GM21423 (cell line): Measurements from ENCODE around the gene P2RX7.
"Not testable (repeated sequence)": the region's sequence is repeated elsewhere in the genome, so short reads cannot be mapped to it uniquely, and the experiment has no call there.

Source experiments
- ATAC-seq: cut with Tn5 transposase; IDR thresholded peaks from one replicate; pipeline ENCODE4 v1.9.1; 2021; ENCODE audit warnings: mild to moderate bottlenecking, moderate library complexity; ENCODE audit not compliant: unreplicated experiment

P2RX7 gene

DNA sequence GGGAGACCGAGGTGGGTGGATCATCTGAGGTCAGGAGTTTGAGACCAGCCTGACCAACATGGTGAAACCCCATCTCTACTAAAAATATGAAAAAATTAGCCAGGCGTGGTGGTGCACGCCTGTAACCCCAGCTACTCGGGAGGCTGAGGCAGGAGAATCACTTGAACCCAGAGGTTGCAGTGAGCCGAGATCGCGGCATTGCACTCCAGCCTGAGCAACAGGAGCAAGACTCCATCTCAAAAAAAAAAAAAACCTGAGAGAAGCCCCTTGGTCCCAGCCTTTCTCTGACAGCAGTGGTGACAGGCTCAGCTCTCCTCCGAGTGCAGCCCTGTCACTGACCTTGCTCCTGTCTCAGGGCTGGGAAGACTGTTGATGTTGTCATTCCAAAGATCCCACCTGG is 94.2 kb downstream of the P2RX7 start:
- not testable (repeated sequence) for ATAC-seq

DNA sequence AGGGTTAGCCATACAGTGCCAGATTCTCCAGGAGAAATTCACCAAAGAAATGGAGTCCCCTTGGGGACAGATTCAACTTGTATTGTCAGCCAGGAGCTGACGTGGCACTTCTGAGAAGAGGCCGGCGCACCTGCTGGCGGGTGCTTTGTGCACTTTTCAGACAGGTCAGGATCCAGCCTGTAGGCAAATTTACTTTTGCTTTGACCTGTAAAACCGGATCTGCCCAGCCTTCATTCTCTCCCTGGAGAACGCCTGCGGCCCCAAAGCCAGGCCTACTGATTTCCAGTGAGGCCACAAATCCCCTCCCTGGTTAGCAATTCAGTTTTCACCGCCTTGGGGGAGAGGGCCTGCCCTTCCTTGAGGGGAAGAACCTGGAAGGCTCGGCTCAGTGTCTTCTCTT is 94.6 kb downstream of the P2RX7 start:
- no peak for ATAC-seq

DNA sequence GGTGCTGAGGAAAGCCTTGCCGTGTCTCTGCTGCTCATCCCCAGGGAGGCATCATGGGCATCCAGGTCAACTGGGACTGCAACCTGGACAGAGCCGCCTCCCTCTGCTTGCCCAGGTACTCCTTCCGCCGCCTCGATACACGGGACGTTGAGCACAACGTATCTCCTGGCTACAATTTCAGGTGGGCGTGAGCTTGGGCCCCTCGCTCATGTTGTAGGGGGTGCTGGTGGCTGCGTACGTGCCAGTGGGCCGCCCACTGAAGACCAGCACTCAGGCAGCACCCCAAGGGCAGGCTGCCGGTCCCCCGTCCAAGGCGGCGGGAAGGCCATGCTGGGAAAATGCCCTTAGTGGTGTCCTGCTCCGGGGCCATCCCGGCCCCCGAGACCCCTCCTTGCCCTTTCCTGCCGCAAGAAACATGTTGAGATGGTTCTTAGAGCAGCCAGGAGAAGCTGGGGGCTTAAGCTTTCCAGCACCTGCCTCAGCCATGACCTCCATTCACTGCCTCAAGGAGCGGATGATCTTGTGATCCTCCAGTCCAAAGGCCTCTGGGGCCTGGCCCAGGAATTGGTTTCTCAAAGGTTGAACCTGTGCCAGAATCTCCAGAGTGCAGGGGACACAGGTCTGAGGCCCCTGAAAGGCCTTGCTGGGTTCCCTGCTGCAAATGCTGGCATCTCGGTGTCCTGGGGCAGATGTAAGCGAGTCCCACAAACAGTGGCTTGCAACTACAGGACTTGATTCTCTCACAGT is 96.4 kb downstream of the P2RX7 start:
- ATAC-seq = no peak

DNA sequence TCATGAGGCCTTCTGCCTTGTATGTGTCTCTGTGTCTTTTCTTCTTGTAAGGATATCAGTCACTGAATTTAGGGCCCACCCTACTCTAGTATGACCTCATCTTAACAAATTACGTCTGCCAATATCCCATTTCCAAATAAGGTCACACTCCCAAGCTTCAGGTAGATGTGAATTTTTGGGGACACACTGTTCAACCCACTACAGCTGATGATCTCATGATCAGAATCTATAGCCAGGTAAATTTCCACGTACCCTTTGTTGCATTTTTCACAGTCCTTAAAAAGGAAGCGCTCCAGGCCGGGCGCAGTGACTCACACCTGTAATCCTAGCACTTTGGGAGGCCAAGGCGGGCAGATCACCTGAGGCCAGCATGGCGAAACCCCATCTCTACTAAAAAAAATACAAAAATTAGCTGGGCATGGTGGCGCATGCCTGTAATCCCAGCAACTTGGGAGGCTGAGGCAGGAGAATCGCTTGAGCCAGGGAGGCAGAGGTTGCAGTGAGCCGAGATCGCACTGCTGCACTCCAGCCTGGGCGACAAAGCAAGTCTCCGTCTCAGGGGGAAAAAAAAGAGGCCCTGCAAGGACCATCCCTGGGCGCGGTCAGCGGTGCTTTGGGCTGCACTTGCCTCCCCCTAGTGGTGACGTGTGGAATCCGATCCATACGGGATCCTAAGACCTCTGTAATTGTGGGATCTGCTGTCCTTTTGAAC is 97.3 kb downstream of the P2RX7 start:
- not testable (repeated sequence) for ATAC-seq

DNA sequence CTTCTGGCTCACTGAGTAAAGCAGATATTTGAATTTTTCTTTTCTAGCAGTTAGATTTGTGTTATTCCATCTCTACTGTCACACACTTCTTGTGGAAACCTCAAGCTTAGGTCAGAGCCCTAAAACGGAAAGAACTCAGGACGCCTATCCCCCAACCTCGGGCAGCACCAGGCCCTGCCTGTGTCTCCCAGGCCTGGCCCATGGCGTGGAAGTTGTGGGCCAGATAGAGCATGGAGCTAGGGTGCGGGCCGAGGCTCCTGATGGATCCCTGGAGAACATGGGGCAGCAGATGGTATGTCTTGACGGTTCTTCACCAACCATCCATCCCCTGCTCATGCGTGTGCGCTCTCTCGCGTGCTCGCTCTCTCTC is 97.8 kb downstream of the P2RX7 start:
- no peak for ATAC-seq

DNA sequence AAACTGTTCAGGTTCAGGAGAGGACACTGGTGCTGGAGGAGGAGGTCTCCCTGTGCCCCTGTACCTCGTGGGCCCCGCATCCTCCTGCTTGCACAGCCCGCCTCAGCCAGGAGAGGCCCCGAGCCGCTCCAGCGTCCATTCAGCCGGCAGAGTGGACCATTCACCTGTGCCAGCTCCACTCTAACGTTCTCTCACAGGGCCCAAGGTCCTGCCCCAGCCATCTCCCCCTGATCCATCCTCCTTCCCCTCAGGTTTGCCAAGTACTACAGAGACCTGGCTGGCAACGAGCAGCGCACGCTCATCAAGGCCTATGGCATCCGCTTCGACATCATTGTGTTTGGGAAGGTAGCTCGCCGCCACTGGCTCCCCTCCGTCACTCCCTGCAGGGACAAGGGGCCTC is 99.5 kb downstream of the P2RX7 start:
- no peak for ATAC-seq

DNA sequence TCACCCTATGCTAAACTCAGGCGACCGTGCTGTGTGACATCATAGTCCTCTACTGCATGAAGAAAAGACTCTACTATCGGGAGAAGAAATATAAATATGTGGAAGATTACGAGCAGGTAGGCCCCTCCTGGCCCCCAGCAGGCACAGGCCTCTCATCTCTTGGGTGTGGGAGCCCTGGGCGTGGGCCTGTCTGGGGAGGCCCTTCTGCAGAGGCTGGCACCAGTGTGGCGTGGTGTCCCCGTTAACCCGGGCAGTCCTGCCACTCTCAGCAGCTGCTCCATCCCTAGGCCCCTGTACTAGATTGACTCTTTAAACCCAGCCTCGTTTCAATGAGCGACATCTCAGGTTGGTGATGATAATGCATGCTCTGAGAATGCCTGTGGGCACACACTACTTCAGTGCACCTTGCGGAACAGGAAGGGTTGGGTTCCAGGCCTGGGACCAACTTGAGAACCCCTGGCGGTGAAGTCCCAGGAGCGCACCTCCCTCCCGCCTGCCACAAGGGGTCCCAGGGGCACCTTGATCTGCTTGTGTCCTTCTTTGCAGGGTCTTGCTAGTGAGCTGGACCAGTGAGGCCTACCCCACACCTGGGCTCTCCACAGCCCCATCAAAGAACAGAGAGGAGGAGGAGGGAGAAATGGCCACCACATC is 100.4 kb downstream of the P2RX7 start:
- no peak for ATAC-seq

DNA sequence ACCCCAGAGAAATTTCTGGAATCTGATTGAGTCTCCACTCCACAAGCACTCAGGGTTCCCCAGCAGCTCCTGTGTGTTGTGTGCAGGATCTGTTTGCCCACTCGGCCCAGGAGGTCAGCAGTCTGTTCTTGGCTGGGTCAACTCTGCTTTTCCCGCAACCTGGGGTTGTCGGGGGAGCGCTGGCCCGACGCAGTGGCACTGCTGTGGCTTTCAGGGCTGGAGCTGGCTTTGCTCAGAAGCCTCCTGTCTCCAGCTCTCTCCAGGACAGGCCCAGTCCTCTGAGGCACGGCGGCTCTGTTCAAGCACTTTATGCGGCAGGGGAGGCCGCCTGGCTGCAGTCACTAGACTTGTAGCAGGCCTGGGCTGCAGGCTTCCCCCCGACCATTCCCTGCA is 100.9 kb downstream of the P2RX7 start:
- no peak for ATAC-seq

DNA sequence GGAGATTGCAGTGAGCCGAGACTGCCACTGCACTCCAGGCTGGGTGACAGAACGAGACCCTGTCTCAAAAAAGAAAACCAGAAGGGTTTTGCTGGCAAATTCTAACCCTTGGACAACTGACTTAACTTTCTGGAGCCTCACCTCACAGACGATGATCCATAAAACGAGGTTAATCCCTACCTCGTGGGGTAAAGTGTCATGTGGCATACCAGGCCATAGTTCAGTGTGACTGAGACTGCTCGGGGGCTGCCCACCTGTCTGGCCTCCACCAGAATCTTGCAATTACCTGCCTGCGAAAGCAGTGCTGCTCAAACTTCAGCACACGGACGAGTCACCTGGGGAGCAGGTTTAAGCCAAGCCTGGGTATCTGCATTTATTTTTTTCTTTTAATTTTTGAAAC is 104.1 kb downstream of the P2RX7 start:
- ATAC-seq = no peak

DNA sequence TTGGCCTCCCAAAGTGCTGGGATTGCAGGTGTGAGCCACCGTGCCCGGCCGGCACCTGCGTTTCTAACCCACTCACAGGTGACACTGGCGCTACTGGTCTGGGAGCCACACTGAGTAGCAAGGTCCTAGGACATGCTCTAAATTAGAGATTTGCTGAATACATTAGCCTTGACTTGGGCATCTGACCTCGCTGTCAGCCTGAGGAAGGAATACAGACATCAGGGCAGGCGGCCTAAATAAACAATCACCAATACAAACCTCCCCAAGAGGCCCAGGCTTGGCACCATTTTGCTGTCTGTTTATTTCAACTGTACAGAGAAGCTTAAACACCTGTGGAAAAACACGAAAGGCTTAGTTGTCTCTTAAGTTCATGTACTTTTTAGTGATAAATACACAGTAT is 104.7 kb downstream of the P2RX7 start:
- no peak for ATAC-seq
